IPS-15b (cell line): ENCODE measurements around the gene TUBB.

Experiments
- H3K27me3 ChIP-seq: one replicate; pipeline ENCODE4 v1.6.1; 2013; ENCODE audit warnings: low read length; ENCODE audit not compliant: control insufficient read depth, insufficient read depth
- H3K36me3 ChIP-seq: one replicate; pipeline ENCODE4 v1.6.1; 2013; ENCODE audit warnings: low read length; ENCODE audit not compliant: control insufficient read depth, insufficient read depth
- H3K4me1 ChIP-seq: one replicate; pipeline ENCODE4 v1.6.1; 2013; ENCODE audit warnings: mild to moderate bottlenecking, low read length; ENCODE audit not compliant: control insufficient read depth, insufficient read depth
- H3K4me3 ChIP-seq: one replicate; pipeline ENCODE4 v1.5.1; 2013; ENCODE audit warnings: low read depth, low read length
- H3K9ac ChIP-seq: one replicate; pipeline ENCODE4 v1.6.1; 2013; ENCODE audit warnings: low read depth, mild to moderate bottlenecking, low read length
- H3K9me3 ChIP-seq: one replicate; pipeline ENCODE4 v1.6.1; 2013; ENCODE audit warnings: mild to moderate bottlenecking, low read length; ENCODE audit not compliant: control insufficient read depth, insufficient read depth

The TUBB gene

GRCh38 chr6:30774701-30775100 lies 54.5 kb downstream of the TUBB start:
- Histone ChIP-seq H3K4me1 (peaks cover 3% of the 10 kb centered on the region), H3K36me3 (no peaks in the 10 kb centered on the region)

More at GRCh38 chr6:30774701-30775100, 54.5 kb downstream of the TUBB start:
- H3K4me3 ChIP-seq: no peak overlapping the region
- no peak overlapping the region for H3K9ac ChIP-seq
- H3K27me3 ChIP-seq: no peaks in the 10 kb centered on the region
- no peaks in the 10 kb centered on the region for H3K9me3 ChIP-seq
